Amniotic epithelial cell (primary cell): Measurements from ENCODE around the gene DCUN1D1.

Experiments used
- DNase-seq: peaks from one replicate; pipeline ENCODE4 v3.0.0-alpha.2; 2010; ENCODE audit warnings: low read depth

DCUN1D1 gene

GRCh38 chr3:182972387-182972786 is 8.0 kb downstream of the DCUN1D1 start:
- no peak for DNase-seq

GRCh38 chr3:182971637-182972036 is 8.7 kb downstream of the DCUN1D1 start:
- no peak for DNase-seq

- no peak for DNase-seq
Observed at GRCh38 chr3:182970811-182971418, 9.4 kb downstream of the DCUN1D1 start.

GRCh38 chr3:182969853-182970252 is 10.5 kb downstream of the DCUN1D1 start:
- DNase-seq, result no peak

GRCh38 chr3:182969277-182969676 is 11.1 kb downstream of the DCUN1D1 start:
- DNase-seq, result peak; percentile 40

- DNase-seq, result no peak
Observed at GRCh38 chr3:182967218-182968204, 12.8 kb downstream of the DCUN1D1 start.

- DNase-seq, result no peak
Observed at GRCh38 chr3:182965861-182966366, 14.4 kb downstream of the DCUN1D1 start.

GRCh38 chr3:182964179-182964578 is 16.2 kb downstream of the DCUN1D1 start:
- no peak for DNase-seq

GRCh38 chr3:182962166-182962565 is 18.2 kb downstream of the DCUN1D1 start:
- DNase-seq, result peak; percentile 35

GRCh38 chr3:182959474-182960350 is 20.6 kb downstream of the DCUN1D1 start:
- DNase-seq, result no peak

- DNase-seq, result no peak
Observed at GRCh38 chr3:182957676-182958266, 22.6 kb downstream of the DCUN1D1 start.

- no peak for DNase-seq
Observed at GRCh38 chr3:182957226-182957625, 23.1 kb downstream of the DCUN1D1 start.

GRCh38 chr3:182954553-182955235 is 25.6 kb downstream of the DCUN1D1 start:
- DNase-seq, result no peak

- DNase-seq, result no peak
Observed at GRCh38 chr3:182949688-182950087, 30.6 kb downstream of the DCUN1D1 start.

GRCh38 chr3:182948305-182948704 is 32.0 kb downstream of the DCUN1D1 start:
- DNase-seq, result no peak

GRCh38 chr3:182947888-182948287 is 32.5 kb downstream of the DCUN1D1 start:
- no peak for DNase-seq

GRCh38 chr3:182941719-182942118 is 38.6 kb downstream of the DCUN1D1 start:
- no peak for DNase-seq

- no peak for DNase-seq
Observed at GRCh38 chr3:182940266-182940808, 40.0 kb downstream of the DCUN1D1 start.

- DNase-seq, result no peak
Observed at GRCh38 chr3:182937293-182938051, 42.9 kb downstream of the DCUN1D1 start.

- DNase-seq, result no peak
Observed at GRCh38 chr3:182936918-182937285, 43.4 kb downstream of the DCUN1D1 start.
